SK-N-SH treated with all-trans-retinoic acid at 6 μM for 48 hours (cell line): ENCODE data around the gene XCR1.

ENCODE experiments used
- ATAC-seq: fragments of 200-7000 bp; cut with Tn5 transposase; 3 replicates; pipeline ENCODE4 v1.9.1; 2020; ENCODE audit warnings: mild to moderate bottlenecking, moderate library complexity
- ARNTL ChIP-seq: fragments of 450-650 bp; formaldehyde crosslinking; IDR thresholded peaks from 2 replicates; pipeline ENCODE4 v1.5.0; 2020; ENCODE audit warnings: low read depth, mild to moderate bottlenecking, moderate library complexity, borderline replicate concordance
- OSR1 ChIP-seq: fragments of 250-450 bp; sonication (Bioruptor Pico); IDR thresholded peaks from 2 replicates; pipeline ENCODE4 v1.8.0; 2022; ENCODE audit warnings: moderate library complexity, mild to moderate bottlenecking, inconsistent platforms
- PPARA ChIP-seq: fragments of 250-450 bp; sonication (Bioruptor Pico); IDR thresholded peaks from 2 replicates; pipeline ENCODE4 v1.5.0; 2020; ENCODE audit warnings: mild to moderate bottlenecking, borderline replicate concordance
- SNAI2 ChIP-seq: fragments of 250-450 bp; sonication (Bioruptor Pico); IDR thresholded peaks from 2 replicates; pipeline ENCODE4 v1.5.0; 2020; ENCODE audit warnings: mild to moderate bottlenecking, moderate library complexity
- TCF4 ChIP-seq: fragments of 250-450 bp; sonication (Bioruptor Pico); IDR thresholded peaks from 2 replicates; pipeline ENCODE4 v1.8.0; 2021; ENCODE audit warnings: mild to moderate bottlenecking, moderate library complexity, borderline replicate concordance
- ZC3H10 ChIP-seq: fragments of 250-450 bp; sonication (Bioruptor Pico); IDR thresholded peaks from 2 replicates; pipeline ENCODE4 v1.5.1; 2021; ENCODE audit warnings: mild to moderate bottlenecking, moderate library complexity
- ZFP3 ChIP-seq: fragments of 250-450 bp; sonication (Bioruptor Pico); IDR thresholded peaks from 2 replicates; pipeline ENCODE4 v1.5.0; 2020; ENCODE audit warnings: mild to moderate bottlenecking, moderate library complexity
- ZFP30 ChIP-seq: fragments of 450-650 bp; formaldehyde crosslinking; IDR thresholded peaks from 2 replicates; pipeline ENCODE4 v1.5.0; 2022; ENCODE audit warnings: mild to moderate bottlenecking, moderate library complexity
- ZNF70 ChIP-seq: fragments of 450-650 bp; formaldehyde crosslinking; IDR thresholded peaks from 2 replicates; pipeline ENCODE4 v1.5.0; 2020; ENCODE audit warnings: mild to moderate bottlenecking, moderate library complexity
- ZNF8 ChIP-seq: fragments of 450-650 bp; formaldehyde crosslinking; IDR thresholded peaks from 2 replicates; pipeline ENCODE4 v1.5.0; 2020; ENCODE audit warnings: mild to moderate bottlenecking, moderate library complexity
- TF ChIP-seq, protein P1 (sequence below): fragments of 250-450 bp; sonication (Bioruptor Pico); IDR thresholded peaks from 2 replicates; pipeline ENCODE4 v1.5.1; 2021; ENCODE audit warnings: mild to moderate bottlenecking, moderate library complexity
- TF ChIP-seq, protein P2 (sequence below): fragments of 250-450 bp; sonication (Bioruptor Pico); IDR thresholded peaks from 2 replicates; pipeline ENCODE4 v1.5.0; 2020; ENCODE audit warnings: mild to moderate bottlenecking, moderate library complexity
- TF ChIP-seq, protein P3 (sequence below): fragments of 250-450 bp; sonication (Bioruptor Pico); IDR thresholded peaks from 2 replicates; pipeline ENCODE4 v1.8.0; 2020; ENCODE audit warnings: mild to moderate bottlenecking, moderate library complexity, borderline replicate concordance

XCR1 gene

DNA sequence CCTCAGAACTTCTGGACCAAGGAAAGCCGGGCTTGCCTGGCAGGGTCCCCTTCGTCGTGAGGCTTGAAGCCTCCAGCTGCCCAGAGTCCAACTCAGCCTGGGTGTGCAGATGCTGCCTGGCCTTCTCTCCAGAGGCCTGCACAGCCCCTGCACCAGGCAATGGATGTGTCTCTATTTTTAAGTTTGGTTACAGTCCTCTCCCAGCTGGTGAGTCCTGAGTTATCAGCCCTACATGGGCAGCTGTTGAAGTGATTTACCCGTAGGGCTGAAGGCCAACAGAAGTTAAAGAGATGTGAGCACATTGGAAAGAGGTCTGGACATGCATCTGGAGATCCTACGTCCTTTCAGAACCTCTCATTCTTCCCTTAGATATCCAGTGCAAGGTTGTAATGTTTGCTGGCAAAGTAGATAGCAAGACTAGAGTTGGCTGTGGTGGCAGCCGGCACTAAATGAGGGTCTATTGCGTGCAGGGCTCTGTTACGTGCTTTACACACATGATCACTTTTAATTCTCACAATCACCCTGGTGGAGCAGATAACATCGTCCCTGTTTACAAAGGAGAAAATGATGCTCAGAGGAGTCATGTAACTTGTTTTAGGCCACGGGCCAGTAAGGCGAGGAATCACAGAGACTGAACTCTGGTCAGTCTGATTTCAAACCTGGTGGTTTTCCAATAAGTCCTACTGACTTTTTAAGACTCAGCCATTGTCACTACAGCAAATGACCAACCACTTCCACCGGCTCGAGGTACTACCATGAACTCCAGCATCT is 41.6 kb downstream of the XCR1 start:
- TF ChIP-seq OSR1 (CRISPR knock-in tag) (no peak), ZNF70 (no peak), ARNTL (CRISPR knock-in tag) (no peak), ZNF8 (CRISPR knock-in tag) (no peak), ZC3H10 (no peak)
- TF ChIP-seq, protein P1, sequence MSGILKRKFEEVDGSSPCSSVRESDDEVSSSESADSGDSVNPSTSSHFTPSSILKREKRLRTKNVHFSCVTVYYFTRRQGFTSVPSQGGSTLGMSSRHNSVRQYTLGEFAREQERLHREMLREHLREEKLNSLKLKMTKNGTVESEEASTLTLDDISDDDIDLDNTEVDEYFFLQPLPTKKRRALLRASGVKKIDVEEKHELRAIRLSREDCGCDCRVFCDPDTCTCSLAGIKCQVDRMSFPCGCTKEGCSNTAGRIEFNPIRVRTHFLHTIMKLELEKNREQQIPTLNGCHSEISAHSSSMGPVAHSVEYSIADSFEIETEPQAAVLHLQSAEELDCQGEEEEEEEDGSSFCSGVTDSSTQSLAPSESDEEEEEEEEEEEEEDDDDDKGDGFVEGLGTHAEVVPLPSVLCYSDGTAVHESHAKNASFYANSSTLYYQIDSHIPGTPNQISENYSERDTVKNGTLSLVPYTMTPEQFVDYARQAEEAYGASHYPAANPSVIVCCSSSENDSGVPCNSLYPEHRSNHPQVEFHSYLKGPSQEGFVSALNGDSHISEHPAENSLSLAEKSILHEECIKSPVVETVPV = no peak
- TF ChIP-seq, protein P2, sequence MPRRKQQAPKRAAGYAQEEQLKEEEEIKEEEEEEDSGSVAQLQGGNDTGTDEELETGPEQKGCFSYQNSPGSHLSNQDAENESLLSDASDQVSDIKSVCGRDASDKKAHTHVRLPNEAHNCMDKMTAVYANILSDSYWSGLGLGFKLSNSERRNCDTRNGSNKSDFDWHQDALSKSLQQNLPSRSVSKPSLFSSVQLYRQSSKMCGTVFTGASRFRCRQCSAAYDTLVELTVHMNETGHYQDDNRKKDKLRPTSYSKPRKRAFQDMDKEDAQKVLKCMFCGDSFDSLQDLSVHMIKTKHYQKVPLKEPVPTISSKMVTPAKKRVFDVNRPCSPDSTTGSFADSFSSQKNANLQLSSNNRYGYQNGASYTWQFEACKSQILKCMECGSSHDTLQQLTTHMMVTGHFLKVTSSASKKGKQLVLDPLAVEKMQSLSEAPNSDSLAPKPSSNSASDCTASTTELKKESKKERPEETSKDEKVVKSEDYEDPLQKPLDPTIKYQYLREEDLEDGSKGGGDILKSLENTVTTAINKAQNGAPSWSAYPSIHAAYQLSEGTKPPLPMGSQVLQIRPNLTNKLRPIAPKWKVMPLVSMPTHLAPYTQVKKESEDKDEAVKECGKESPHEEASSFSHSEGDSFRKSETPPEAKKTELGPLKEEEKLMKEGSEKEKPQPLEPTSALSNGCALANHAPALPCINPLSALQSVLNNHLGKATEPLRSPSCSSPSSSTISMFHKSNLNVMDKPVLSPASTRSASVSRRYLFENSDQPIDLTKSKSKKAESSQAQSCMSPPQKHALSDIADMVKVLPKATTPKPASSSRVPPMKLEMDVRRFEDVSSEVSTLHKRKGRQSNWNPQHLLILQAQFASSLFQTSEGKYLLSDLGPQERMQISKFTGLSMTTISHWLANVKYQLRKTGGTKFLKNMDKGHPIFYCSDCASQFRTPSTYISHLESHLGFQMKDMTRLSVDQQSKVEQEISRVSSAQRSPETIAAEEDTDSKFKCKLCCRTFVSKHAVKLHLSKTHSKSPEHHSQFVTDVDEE (CRISPR knock-in tag) = no peak
- TF ChIP-seq, protein P3, sequence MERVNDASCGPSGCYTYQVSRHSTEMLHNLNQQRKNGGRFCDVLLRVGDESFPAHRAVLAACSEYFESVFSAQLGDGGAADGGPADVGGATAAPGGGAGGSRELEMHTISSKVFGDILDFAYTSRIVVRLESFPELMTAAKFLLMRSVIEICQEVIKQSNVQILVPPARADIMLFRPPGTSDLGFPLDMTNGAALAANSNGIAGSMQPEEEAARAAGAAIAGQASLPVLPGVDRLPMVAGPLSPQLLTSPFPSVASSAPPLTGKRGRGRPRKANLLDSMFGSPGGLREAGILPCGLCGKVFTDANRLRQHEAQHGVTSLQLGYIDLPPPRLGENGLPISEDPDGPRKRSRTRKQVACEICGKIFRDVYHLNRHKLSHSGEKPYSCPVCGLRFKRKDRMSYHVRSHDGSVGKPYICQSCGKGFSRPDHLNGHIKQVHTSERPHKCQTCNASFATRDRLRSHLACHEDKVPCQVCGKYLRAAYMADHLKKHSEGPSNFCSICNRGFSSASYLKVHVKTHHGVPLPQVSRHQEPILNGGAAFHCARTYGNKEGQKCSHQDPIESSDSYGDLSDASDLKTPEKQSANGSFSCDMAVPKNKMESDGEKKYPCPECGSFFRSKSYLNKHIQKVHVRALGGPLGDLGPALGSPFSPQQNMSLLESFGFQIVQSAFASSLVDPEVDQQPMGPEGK = no peak
- ATAC-seq = no peak

DNA sequence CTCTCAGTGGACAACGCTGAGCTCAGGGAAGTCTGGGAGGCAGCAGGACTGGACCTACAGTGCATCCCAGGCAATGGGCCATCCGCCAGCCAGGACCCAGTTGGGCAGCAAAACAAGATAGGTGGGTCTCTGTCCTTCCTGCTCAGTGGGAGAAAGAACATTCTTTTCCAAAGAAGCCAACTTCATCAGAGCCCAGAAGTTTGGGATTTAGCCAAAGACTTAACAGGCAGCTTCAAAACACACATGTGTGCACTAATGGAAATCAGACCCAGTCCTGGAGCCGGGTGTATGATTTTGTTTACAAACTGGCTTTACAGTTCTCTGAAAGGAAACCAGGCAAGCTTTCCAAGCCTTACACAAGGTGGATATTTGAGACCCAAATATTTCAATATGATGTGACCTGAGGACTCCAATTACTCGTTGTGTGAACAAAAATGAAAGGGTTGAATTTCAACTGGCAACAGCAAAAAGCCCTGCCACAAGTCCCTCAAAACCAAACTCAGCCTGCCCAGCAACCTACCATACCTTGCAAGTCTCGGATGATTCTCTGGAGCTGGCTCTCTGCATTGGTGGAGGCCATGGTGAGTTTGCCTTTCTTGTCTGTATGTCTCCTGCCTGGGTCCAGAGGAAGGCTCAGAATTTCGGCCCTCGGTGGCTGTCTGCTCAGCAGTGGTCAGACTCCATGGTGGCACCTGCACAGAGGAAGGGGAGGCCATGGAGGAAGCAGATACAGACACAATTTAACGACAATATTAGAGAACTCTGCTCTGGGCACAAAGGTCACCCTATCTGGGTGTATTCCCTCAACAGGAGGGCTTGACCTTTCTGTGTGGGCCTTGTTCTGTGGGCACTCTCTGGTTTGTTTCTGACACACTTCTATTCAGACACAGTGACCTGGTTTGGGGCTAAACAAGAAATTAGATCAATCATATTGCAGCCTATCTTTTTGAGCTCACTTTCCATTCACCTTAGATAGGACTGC is 42.7 kb downstream of the XCR1 start:
- peak; percentile 29; the same call in 2 of the 3 replicates for ATAC-seq
- TF ChIP-seq, protein P1 = no peak
- TF ChIP-seq TCF4 (CRISPR knock-in tag) = no peak
- TF ChIP-seq PPARA (CRISPR knock-in tag) = no peak
- TF ChIP-seq, protein P2 (CRISPR knock-in tag) = no peak
- TF ChIP-seq SNAI2 = no peak
- TF ChIP-seq ZNF70 = no peak
- TF ChIP-seq ZFP30 = no peak
- no peak for TF ChIP-seq ARNTL (CRISPR knock-in tag)
- TF ChIP-seq ZFP3 (CRISPR knock-in tag) = no peak

DNA sequence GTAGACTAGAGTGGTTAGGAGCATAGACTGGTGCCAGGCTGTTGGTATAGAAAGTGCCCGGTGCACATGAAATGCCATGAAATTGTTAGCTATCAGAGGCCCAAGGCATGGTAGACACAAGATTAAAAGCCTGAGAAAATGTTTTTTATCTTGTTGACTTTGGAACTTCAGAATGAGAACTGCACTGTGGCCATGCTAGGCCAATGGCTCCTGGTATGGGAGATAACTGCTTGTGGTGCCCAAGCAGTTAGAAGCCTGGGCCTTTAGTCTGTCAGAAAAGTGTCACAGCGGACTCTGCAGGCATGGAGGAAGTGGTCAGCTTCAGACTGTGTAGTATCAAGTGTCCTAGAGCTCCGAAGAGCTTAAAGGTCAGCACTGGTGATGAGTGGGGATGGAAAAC is 43.5 kb downstream of the XCR1 start:
- no peak for ATAC-seq
- TF ChIP-seq ZFP3 (CRISPR knock-in tag) (no peak), ZNF8 (CRISPR knock-in tag) (no peak)
- TF ChIP-seq, protein P2 (CRISPR knock-in tag) = no peak
